CD4-positive, alpha-beta T cell treated with Interleukin-4 for 1 hour (primary cell): Measurements from ENCODE around the gene EPB41L5.
A peak's percentile ranks its signal among the peaks of the same experiment; 100 is the strongest.
"Not testable (repeated sequence)": the region's sequence is repeated elsewhere in the genome, so short reads cannot be mapped to it uniquely, and the experiment has no call there.

Experiments
- DNase-seq, 2 donors: peaks; one replicate each; pipeline ENCODE4 v3.0.0-alpha.2; 2020 to 2022

Gene EPB41L5

DNA sequence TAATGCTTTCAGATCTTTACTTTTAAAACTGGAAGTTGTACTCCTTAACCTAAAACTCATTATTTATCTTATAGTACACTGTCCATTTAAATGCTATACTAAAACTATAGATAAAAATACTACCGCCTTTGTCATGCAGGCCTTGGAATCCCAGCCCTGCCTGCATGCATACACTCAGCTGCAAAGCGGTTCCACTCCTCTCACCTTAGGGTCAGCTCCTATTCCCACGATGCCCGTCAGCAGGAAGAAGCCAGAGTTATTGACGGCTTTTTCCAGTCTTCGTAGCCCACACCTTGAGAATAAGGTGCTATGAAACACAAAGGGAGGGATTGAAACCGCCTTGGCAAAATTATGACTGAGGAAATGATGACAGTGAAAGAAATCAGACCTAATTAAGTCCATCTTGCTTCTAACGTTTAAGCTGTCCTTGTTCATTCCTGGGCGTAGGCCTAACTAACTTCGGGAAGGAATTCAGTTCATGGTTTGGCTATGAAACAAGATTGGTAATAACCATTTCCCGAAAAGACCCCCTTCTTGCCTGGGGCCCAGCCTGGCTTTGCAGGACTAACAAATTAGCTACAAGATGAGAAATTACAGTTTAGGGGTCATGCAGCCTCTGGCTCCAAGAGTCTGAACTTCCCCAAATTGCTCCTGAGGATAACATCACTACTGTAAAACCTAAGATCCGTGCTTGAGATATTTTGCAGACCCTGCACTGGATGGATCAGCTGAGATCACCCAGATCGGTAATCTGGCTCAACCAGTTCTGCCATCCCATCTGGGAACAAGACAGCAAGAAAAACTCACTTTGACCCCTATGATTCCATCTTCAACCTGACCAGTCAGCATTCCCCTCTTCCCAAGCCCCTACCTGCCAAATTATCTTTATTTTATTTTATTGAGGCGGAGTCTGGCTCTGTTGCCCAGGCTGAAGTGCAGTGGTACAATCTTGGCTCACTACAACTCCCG, 17.1 kb downstream of the EPB41L5 start:
- no peak for DNase-seq

DNA sequence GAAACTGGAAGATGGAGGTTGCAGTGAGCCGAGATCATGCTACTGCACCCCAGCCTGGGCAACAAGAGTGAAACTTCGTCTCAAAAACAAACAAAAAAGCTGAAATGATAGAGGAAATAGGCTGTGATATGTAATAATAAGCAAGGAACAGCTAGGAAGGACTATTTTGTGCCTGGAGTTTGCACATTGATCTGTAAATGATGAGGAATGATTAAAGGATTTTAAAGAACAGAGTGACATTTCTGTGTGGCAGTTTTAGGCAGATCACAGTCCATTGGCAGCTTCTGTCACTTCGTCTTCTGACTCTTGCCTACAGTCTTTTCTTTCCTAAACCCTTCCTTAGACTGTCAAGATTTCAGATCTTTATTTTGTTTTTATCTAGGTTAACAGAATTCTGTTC, 19.4 kb downstream of the EPB41L5 start:
- DNase-seq, result no peak

DNA sequence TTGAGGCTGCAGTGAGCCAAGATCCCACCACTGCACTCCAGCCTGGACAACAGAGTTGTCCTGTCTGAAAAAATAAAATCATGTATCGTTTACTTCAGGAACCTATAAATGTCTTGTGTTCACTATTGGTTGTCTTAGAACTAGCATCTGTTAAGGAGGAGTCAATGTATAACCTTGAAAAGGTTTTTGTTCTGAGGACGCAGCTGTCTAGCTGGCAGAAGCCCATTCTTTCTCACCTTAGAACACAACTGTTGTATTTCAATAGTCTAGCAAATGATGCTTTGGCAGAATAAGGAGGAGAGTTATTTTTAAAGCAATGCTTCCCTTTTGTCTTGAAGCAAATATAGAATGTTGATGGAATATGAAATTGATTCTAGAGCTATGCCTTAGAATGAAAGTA, 21.1 kb downstream of the EPB41L5 start:
- no peak for DNase-seq

DNA sequence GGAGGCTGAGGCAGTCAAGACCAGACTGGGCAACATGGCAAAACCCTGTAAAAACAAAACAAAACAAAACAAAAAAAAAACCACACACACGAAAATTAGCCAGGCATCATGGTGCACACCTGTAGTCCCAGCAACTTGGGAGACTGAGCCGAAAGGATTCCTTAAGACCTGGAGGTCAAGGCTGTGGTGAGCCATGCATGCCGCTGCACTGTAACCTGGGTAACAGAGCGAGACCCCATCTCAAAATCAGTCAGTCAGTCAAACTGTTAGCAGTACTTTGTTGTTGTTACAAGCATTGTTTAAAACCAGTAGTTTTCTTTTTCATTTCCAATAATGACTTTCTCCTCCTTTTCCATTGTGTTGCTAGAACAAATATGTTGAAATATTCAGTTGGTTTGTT, 21.7 kb downstream of the EPB41L5 start:
- no peak for DNase-seq

DNA sequence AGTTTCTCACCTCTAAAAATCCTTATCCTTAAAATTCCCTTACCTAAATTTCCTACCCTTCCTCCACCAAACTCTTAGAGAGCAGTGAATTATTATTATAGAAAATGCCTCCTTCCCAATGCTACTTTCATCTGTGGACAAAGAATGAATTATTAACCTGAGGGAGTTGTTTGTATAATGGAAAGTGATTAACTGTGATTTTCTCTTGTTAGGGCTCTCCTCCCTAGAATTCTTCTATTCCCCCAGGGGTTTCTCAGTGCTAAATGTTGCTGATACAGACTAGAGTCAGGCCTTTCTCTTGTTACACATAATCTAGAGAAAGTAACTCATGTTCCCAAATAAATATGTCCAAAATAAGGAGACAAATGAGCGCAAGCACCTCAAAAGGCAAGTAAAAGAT, 23.3 kb downstream of the EPB41L5 start:
- DNase-seq, result no peak

DNA sequence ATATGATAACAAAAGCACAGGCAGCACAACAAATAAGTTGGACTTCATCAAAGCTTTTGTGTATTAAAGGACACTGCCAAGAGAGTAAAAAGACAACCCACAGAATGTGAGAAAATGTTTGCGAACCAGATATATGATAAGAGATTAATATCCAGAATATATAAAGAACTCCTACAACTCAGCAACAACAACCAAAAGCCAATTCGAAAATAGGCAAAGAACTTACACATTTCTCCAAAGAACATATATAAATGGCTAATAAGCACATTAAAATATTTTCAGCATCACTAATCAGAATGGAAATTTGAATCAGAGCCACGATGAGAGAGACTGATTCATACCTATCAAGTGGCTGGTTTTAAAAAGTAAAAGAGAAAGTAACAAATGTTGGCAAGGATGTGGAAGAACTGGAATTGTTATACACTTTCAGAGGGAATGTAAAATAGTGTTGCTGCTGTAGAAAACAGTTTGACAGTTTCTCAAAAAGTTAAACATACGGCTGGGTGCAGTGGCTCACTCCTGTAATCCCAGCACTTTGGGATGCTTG, 25.2 kb downstream of the EPB41L5 start:
- DNase-seq, result no peak

DNA sequence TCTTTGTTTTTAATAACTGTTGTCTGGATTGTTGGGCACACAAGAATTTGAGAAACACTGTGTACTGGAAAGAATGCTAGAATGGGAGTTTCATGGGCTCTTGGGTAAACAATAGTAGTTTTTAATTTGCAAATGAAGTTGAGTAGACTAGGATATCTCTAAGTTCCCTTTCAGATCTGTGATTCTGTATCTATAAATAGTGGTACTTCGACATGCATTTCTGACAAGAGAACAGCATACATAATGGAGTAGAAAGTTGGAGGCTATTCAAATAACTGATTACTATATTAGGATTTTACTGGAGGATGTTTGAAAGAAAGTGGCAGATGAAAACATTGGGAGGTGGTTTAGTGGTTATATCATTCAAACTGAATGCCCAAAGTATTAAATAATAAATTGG, 29.5 kb downstream of the EPB41L5 start:
- no peak for DNase-seq

DNA sequence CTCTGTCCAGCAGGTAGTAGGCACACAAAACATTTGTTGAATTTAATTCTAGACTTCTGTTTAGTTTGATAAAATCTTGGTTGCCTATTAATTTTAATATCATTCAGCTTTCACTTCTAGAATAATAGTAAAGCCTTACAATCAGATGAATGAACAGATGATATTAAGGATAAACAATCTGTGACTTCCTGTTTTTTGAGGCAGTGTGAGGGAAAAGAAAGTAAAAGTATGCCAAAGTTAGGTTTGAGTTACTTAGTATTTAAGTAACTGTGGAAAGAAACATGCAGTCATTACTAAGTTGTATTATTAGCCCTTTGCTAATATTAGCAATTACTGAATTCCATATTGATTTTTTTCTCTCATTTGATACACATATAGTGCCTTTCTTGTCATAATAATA, 31.5 kb downstream of the EPB41L5 start:
- peak in 1 of 2 donors; percentile 4 for DNase-seq

DNA sequence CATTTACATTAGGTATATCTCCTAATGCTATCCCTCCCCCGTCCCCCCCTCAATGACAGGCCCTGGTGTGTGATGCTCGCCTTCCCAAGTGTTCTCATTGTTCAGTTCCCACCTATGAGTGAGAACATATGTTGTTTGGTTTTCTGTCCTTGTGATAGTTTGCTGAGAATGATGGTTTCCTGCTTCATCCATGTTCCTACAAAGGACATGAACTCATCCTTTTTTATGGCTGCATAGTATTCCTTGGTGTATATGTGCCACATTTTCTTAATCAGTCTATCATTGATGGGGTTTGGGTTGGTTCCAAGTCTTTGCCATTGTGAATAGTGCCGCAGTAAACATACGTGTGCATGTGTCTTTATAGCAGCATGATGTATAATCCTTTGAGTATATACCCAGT, 32.9 kb downstream of the EPB41L5 start:
- DNase-seq, result not testable (repeated sequence)

DNA sequence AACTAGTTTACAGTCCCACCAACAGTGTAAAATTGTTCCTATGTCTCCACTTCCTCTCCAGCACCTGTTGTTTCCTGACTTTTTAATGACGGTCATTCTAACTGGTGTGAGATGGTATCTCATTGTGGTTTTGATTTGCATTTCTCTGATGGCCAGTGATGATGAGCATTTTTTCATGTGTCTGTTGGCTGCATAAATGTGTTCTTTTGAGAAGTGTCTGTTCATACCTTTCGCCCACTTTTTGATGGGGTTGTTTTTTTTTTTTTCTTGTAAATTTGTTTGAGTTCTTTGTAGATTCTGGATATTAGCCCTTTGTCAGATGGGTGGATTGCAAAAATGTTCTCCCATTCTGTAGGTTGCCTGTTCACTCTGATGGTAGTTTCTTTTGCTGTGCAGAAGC, 33.4 kb downstream of the EPB41L5 start:
- DNase-seq, result not testable (repeated sequence)

DNA sequence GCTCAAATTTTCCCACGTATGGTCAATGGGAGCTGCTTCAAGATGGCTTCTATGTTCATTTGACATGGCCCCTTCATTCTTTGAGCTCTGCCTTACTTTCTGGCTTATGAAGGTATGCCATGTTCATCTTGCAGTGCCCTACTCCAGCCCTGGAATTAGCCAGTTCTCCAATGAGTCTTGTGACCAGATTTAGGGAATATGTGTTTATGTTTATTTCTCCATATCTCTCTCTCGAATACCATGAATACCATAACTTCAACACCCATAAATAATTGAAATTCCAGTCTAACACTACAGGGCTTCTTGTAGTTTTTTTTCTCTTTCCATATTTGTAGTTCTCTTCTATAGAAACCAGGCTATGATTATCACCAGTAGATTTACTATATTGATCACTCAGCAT, 39.7 kb downstream of the EPB41L5 start:
- DNase-seq, result no peak

DNA sequence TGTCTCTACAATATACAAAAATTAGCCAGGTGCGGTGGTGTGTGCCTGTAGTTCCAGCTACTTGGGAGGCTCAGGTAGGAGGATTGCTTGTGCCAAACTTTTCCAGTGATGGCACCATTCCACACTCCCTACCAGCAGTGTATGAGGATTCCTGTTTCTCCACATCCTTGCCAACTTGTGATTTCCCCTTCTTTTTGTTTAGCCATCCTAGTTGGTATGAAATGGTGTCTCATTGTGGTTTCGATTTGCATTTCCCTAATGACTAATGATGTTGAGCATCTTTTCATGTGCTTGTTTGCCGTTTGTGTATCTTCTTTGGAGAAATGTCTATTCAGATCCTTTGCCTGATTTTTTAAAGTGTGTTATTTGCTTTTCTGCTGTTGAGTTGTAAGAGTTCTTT, 41.0 kb downstream of the EPB41L5 start:
- no peak for DNase-seq

DNA sequence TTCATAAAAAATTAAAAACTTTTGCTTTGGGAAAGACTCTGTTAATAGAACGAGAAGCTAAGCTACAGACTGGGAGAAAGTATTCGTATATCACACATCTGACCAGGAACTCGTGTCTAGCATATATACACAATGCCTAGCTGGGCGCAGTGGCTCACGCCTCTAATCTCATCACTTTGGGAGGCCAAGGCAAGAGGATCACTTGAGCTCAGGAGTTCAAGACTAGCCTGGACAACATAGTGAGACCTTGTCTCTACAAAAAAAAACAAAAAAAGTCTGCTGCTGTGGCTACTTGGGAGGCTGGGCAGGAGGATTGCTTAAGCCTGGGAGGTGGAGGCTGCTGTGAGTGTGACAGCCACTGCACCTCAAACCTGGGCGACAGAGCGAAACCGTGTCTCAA, 46.6 kb downstream of the EPB41L5 start:
- DNase-seq, result no peak

DNA sequence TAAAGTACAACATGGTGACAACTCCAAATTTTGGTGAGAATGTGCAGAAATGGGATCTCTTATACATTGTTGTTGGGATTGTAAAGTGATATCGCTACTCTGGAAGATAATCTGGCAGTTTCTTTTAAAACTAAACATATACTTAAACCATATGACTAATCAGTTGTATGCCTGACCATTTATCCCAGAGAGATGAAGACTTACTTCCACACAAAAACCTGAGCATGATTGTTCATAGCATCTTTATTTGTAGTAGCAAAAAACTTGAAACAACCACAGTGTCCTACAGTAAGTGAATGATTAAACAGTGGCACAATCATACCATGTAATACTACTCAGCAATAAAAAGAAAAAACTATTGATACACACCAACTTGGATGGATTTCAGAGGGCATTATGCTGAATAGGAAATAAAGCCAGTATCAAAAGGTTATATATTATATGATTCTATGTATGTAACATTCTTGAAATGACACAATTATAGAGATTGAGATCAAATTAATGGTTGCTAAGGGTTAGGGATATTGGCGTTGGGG, 47.3 kb downstream of the EPB41L5 start:
- no peak for DNase-seq

DNA sequence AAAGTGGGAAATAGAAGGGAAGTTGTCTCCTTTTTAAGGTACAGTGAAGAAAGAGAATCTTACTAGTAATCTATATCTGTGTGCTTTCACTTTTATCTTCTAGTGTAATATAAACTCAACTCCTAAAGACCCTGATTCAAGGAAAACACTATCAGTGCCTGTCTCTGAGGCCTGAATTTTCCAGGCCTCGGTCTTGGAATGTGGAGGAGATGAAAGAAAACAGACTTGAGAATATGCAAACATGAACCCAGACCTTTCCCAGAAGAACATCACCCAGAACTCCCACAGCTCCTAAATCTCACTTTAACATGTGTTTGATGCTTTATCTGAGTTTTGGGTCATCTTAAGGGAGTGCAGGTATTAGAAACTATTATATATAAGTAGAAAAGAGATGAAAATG, 51.8 kb downstream of the EPB41L5 start:
- no peak for DNase-seq

DNA sequence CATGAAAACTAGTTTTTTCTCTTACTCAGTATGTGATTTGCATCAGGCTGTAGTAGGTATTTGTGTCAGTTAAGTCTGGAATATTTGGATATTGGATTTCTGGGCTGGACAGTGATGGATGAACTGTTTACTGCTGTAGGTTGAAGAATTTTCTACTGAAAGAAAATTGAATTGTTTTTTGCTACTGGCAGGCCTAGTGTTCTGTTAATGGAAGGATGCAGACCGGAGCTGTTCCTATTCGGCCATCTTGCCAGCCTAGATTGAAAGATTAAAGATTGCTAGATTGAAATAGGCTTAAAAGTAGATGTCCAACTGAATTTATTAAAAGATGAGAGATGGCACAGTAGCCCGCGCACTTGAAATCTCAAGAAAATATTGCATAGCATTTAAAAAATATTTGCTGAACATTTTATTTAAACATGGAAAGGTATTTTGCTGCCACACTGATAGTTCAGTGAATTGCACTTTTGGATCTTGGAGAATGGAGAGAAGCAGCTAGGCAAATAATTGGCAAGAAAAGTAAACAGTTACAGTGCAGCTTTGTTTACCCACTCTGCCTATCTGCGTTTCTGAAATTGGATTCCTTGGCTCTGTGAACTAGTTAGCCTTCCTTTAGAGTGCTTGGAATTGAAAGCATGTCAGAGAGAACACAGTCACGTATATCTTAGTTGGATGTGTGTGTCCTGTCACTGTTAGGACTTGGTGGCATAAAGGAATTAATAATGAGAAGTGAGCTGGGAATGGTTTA, 54.1 kb downstream of the EPB41L5 start:
- no peak for DNase-seq

DNA sequence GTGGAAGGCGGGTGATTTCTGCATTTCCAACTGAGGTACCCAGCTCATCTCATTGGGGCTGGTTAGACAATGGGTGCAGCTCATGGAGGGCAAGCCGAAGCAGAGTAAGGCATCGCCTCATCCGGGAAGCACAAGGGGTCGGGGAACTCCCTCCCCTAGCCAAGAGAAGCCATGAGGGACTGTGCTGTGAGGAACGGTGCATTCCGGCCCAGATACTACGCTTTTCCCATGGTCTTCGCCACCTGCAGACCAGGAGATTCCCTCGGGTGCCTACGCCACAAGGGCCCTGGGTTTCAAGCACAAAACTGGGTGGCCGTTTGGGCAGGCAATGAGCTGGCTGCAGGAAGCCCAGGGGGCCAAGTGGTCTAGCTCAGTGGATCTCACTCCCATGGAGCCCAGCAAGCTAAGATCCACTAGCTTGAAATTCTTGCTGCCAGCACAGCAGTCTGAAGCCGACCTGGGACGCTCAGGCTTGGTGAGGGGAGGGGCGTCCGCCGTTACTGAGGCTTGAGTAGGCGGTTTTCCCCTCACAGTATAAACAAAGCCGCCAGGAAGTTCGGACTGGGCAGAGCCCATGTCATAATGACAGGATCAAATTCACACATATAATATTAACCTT, 55.3 kb downstream of the EPB41L5 start:
- not testable (repeated sequence) for DNase-seq

DNA sequence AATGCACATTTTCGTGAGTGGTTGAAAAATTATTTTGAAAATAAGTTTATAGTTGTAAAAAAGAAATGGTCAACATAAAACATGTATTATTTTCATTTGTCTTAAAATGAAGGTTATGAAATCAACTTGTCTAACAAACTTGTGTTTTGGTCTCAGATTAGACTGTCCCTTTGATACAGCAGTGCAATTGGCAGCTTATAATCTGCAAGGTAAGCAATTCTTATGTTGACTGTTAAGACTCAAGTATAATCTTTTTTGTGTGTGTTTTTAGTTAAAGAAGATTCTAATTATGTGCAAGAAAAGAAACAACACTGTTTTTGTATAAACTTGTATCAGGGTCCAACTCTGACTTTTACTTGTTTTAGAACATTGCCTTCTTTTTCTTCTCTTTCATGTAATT, 62.7 kb downstream of the EPB41L5 start:
- no peak for DNase-seq

DNA sequence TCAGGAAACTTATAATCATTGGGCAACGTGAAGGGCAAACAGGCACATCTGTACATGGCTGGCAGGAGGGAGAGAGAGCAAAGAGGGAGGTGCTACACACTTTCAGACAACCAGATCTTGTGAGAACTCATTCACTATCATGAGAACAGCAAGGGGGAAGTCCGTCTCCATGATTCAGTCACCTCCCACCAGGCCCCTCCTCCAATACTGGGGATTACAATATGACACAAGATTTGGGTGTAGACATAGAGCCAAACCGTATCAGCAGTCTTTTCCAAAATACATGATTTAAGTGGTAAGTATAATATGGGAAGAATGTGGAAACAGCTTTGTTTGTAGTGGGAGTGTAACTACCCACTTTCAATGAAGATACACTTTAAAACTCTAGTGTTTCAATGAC, 65.0 kb downstream of the EPB41L5 start:
- no peak for DNase-seq

DNA sequence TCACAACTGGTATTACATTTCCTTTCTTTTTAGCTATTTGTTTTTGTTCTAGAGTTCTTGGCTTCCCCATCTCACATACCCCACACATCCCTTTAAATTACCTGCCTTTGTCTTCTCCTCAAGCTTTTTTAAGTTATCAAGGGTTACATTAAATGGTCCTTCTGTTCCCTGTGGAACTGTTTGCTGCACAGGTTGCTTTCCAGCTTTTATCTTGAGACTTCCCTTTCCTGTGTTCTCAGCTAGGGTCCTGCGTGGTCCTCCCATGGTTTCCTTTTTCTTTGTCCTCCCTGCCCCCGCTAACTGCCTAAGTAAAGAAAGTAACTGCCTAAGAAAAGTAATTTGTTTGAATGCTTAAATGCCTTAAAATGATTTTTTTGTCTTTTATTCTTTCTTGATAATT, 66.8 kb downstream of the EPB41L5 start:
- DNase-seq, result no peak

DNA sequence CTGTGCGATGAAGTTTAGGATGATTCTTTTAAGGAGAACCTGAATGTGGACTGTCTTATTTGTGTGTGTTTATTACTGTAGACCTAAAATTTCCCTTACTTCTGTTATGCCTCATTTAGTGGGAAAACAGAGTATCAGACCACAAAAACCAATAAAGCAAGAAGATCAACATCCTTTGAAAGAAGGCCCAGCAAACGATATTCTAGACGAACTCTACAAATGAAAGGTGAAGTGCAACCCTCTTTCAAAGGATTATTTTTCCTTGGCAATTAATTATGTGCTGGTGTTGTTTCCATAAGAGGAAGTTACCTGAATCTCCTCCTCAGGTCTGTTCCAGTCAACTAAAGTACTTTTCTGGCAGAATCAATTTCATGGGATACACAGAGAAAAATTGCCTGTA, 78.6 kb downstream of the EPB41L5 start:
- no peak for DNase-seq

DNA sequence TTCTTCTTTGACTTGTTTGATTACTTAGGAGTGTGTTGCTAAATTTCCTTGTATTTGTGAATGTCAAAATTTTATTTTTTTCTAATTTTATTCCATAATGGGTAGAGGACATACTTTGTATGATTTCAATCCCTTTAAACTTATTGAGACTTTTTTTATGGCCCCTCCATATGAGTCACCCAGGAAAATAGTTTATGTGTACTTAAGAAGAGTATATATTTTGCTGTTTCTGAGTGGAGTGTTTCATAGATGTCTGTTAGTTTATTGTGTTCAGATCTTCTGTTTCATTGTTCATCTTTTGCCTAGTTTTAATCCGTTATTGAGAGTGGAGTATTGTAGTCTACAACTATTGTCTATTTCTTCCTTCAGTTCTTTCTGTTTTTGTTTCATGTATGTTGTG, 81.9 kb downstream of the EPB41L5 start:
- DNase-seq, result no peak

DNA sequence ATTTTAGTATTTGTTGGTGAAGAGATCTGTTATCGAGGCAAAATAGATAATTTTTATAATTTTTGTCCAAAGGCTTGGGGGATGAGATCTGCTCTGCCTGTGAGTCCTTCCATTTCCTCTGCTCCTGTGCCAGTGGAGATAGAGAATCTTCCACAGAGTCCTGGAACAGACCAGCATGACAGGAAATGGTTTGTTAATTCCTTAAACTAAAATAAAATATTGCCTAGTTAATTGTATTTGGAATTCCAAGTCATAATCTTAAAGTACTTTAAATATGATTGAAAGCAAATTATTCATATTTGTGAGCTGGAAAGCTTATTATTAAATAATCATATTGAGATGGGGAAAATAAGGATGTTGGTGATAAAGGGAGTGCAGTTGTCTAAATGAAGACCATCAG, 87.8 kb downstream of the EPB41L5 start:
- DNase-seq, result no peak
